CD14-positive monocyte (primary cell): ENCODE measurements around the gene TNFSF13B. TPM values are rescaled to one million over a fixed set of nuclear protein-coding genes. Genes with fewer than 3 reads are reported as not detected.

Source experiments
- DNase-seq, 3 donors: peaks; one replicate each; pipeline ENCODE4 v3.0.0-alpha.2; 2011 to 2022
- H2AFZ ChIP-seq: 2 replicates; pipeline ENCODE4 v1.6.0; 2012; ENCODE audit warnings: mild to moderate bottlenecking, low read depth, low read length, inconsistent platforms; ENCODE audit not compliant: insufficient read depth, poor library complexity, severe bottlenecking
- H3K27ac ChIP-seq, 2 donors: 1 replicate in 1 of 2; 2 replicates in 1 of 2; pipeline ENCODE4 v1.5.1; 2012 to 2013; ENCODE audit warnings: low read length in 2 of 2, control low read depth in 1 of 2, inconsistent platforms in 1 of 2, low read depth in 1 of 2, mild to moderate bottlenecking in 1 of 2
- H3K27me3 ChIP-seq, 2 donors: one replicate each; pipeline versions ENCODE4 v1.6.0 to v1.6.1; 2011 to 2013; ENCODE audit warnings: low read length in 2 of 2; ENCODE audit not compliant: control insufficient read depth in 2 of 2, insufficient read depth in 2 of 2
- H3K36me3 ChIP-seq, 2 donors: replicated peaks in 1 of 2; 1 replicate in 1 of 2; 2 replicates in 1 of 2; pipeline versions ENCODE4 v1.5.1 to v1.6.1; 2012 to 2013; ENCODE audit warnings: low read length in 2 of 2, control low read depth in 1 of 2, inconsistent platforms in 1 of 2, mild to moderate bottlenecking in 1 of 2; ENCODE audit not compliant: insufficient read depth in 2 of 2, control insufficient read depth in 1 of 2
- H3K4me1 ChIP-seq, 2 donors: 1 replicate in 1 of 2; 2 replicates in 1 of 2; pipeline versions ENCODE4 v1.5.1 to v1.6.1; 2012 to 2013; ENCODE audit warnings: low read length in 2 of 2, control low read depth in 1 of 2, inconsistent platforms in 1 of 2, mild to moderate bottlenecking in 1 of 2, moderate library complexity in 1 of 2; ENCODE audit not compliant: insufficient read depth in 2 of 2, control insufficient read depth in 1 of 2
- H3K4me2 ChIP-seq: replicated peaks from 2 replicates; pipeline ENCODE3; 2012; ENCODE audit warnings: low read length, moderate library complexity, mild to moderate bottlenecking; ENCODE audit not compliant: poor library complexity, severe bottlenecking; ENCODE audit errors: extremely low read depth
- H3K4me3 ChIP-seq, 3 experiments: fragments of 200-600 bp in 1 of 3; sonication (generic) in 1 of 3; replicated peaks in 1 of 3; 1 replicate in 2 of 3; 2 replicates in 1 of 3; pipeline ENCODE4 v1.5.1; 2011 to 2013; ENCODE audit warnings: low read length in 3 of 3, mild to moderate bottlenecking in 3 of 3, control low read depth in 2 of 3, low read depth in 2 of 3, inconsistent platforms in 1 of 3, moderate library complexity in 1 of 3
- H3K79me2 ChIP-seq: 2 replicates; pipeline ENCODE4 v1.6.0; 2012; ENCODE audit warnings: mild to moderate bottlenecking, control low read depth, inconsistent platforms, low read length, moderate library complexity; ENCODE audit not compliant: insufficient read depth
- H3K9ac ChIP-seq: 2 replicates; pipeline ENCODE4 v1.6.0; 2017; ENCODE audit warnings: low read length, mild to moderate bottlenecking; ENCODE audit not compliant: insufficient read depth, poor library complexity, severe bottlenecking
- H3K9me3 ChIP-seq, 2 donors: replicated peaks in 1 of 2; 1 replicate in 1 of 2; 2 replicates in 1 of 2; pipeline versions ENCODE4 v1.5.1 to v1.6.1; 2012 to 2013; ENCODE audit warnings: low read length in 2 of 2, control low read depth in 1 of 2; ENCODE audit not compliant: control insufficient read depth in 1 of 2, insufficient read depth in 1 of 2
- H4K20me1 ChIP-seq: 2 replicates; pipeline ENCODE4 v1.6.0; 2012; ENCODE audit warnings: mild to moderate bottlenecking, low read length, control low read depth, moderate library complexity; ENCODE audit not compliant: insufficient read depth
- H3K27ac Mint-ChIP-seq, 7 donors: one replicate each; pipeline ENCODE4 v1.8.0; 2020; ENCODE audit warnings: mild to moderate bottlenecking in 7 of 7, mixed read lengths in 7 of 7, moderate library complexity in 6 of 7, inconsistent platforms in 2 of 7
- H3K27me3 Mint-ChIP-seq, 3 donors: one replicate each; pipeline ENCODE4 v1.8.0; 2021 to 2022; ENCODE audit warnings: low read depth in 3 of 3, mild to moderate bottlenecking in 3 of 3, mixed read lengths in 3 of 3, moderate library complexity in 3 of 3, inconsistent platforms in 1 of 3
- H3K36me3 Mint-ChIP-seq, 2 donors: one replicate each; pipeline ENCODE4 v1.8.0; 2020; ENCODE audit warnings: mixed read lengths in 2 of 2, inconsistent platforms in 1 of 2, mild to moderate bottlenecking in 1 of 2
- H3K4me1 Mint-ChIP-seq: one replicate; pipeline ENCODE4 v1.8.0; 2020; ENCODE audit warnings: mild to moderate bottlenecking, mixed read lengths
- H3K4me3 Mint-ChIP-seq, 2 donors: one replicate each; pipeline ENCODE4 v1.8.0; 2020; ENCODE audit warnings: mild to moderate bottlenecking in 2 of 2, mixed read lengths in 2 of 2, moderate library complexity in 1 of 2
- H3K9me3 Mint-ChIP-seq, 7 donors: one replicate each; pipeline ENCODE4 v1.8.0; 2020 to 2022; ENCODE audit warnings: mixed read lengths in 7 of 7, mild to moderate bottlenecking in 6 of 7, moderate library complexity in 6 of 7, inconsistent platforms in 2 of 7
- WGBS: methylation state at CpG from one replicate; pipeline ENCODE4 v1.1.5; 2013; ENCODE audit warnings: missing lambda C conversion rate; ENCODE audit not compliant: insufficient coverage; 5-methylcytosine and 5-hydroxymethylcytosine counted together
- intact Hi-C, 2 donors: fragments of 100-400 bp; cut with micrococcal nuclease; formaldehyde crosslinking; loops; one replicate each; pipeline versions ENCODE4 v1.15.0 to v1.15.1; 2023
- polyA plus RNA-seq, 3 donors: library from polyadenylated mRNA; depleted of rRNA in 1 of 3; unstranded in 2 of 3; stranded (reverse) in 1 of 3; fragments of 300-500 nt in 2 of 3; fragments of >200 nt in 1 of 3; fragmentation: Illumina TruSeq in 2 of 3; gene quantifications; 1 replicate in 2 of 3; 2 replicates in 1 of 3; pipeline ENCODE4 v1.2.3, GENCODE V29; 2012 to 2021
- small RNA-seq: library from RNA; depleted of rRNA; stranded (forward); fragments of <200 nt; gene quantifications from one replicate; pipeline ENCODE3, GENCODE V24; 2012; ENCODE audit warnings: low read depth; ENCODE audit not compliant: insufficient read length
- TF ChIP-seq, protein P1 (sequence below): fragments of 200-600 bp; IDR thresholded peaks from one replicate; pipeline ENCODE4 v1.8.0; 2022; ENCODE audit warnings: antibody characterized with exemption, mild to moderate bottlenecking

TNFSF13B gene
- polyA plus RNA-seq, 3 donors: 117 to 587 (median 558) TPM

DNA sequence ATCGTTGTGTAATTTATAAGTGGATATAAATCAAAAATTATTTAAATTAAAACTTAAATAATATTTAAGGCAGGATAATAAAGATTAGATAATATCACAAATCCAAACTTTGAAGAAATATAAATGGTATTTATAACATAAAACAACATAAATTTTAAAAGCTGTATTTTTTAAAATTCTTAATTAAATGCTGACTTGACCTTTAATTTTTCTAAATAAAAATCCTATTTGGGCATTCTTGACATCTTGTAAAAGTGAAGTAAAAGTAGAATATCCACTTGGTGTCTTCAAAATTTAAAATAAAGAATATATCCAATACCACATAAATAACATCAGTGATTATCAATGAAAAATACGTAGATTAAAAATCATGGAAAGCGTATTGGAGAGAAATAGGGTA, 87.7 kb downstream of the TNFSF13B start:
- H3K27ac Mint-ChIP-seq: no peak overlapping the region
- Histone ChIP-seq H3K27me3 (no peaks in the 10 kb centered on the region), H3K4me1 (peaks cover 12 to 15% of the 10 kb centered on the region in 2 donors), H3K27ac (no peak overlapping the region), H2AFZ (no peak overlapping the region), H3K9me3 (no peaks in the 10 kb centered on the region), H3K9ac (no peak overlapping the region), H3K79me2 (no peaks in the 10 kb centered on the region), H3K4me2 (no peak overlapping the region), H3K36me3 (no peaks in the 10 kb centered on the region), H4K20me1 (no peaks in the 10 kb centered on the region), H3K4me3 (no peak overlapping the region)
- H3K27me3 Mint-ChIP-seq: no peaks in the 10 kb centered on the region
- no peaks in the 10 kb centered on the region for H3K36me3 Mint-ChIP-seq
- intact Hi-C loops: no loop called here
- TF ChIP-seq, protein P1, sequence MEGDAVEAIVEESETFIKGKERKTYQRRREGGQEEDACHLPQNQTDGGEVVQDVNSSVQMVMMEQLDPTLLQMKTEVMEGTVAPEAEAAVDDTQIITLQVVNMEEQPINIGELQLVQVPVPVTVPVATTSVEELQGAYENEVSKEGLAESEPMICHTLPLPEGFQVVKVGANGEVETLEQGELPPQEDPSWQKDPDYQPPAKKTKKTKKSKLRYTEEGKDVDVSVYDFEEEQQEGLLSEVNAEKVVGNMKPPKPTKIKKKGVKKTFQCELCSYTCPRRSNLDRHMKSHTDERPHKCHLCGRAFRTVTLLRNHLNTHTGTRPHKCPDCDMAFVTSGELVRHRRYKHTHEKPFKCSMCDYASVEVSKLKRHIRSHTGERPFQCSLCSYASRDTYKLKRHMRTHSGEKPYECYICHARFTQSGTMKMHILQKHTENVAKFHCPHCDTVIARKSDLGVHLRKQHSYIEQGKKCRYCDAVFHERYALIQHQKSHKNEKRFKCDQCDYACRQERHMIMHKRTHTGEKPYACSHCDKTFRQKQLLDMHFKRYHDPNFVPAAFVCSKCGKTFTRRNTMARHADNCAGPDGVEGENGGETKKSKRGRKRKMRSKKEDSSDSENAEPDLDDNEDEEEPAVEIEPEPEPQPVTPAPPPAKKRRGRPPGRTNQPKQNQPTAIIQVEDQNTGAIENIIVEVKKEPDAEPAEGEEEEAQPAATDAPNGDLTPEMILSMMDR: no peak
- DNase-seq: no peak
- H3K4me3 Mint-ChIP-seq: no peak overlapping the region
- H3K4me1 Mint-ChIP-seq: peaks cover 17% of the 10 kb centered on the region
- WGBS: no CpG with 5 or more reads among the region's 3 CpGs
- H3K9me3 Mint-ChIP-seq: peaks cover 0 to 7% (median 2%) of the 10 kb centered on the region in 7 donors

Small RNAs within 50 kb of the gene (small RNA-seq; reads per million reads assigned to genes)
- not detected for gene RNA5SP39

Other genes with a start within 250 kb of the TNFSF13B start
- 1 to 10 TPM; 3.7 to 6.2 (median 5.2) TPM for gene LIG4, start 54.2 kb upstream of the TNFSF13B start, polyA plus RNA-seq
- 10 to 100 TPM in 2 of 3 donors, 1 to 10 TPM in 1; 6.8 to 20.7 (median 18.6) TPM for gene ABHD13, start 51.3 kb upstream of the TNFSF13B start, polyA plus RNA-seq